HG03378 (cell line): ENCODE measurements around the gene COL4A1.
"Not testable (repeated sequence)": the region's sequence is repeated elsewhere in the genome, so short reads cannot be mapped to it uniquely, and the experiment has no call there.

Source experiments
- ATAC-seq: cut with Tn5 transposase; IDR thresholded peaks from one replicate; pipeline ENCODE4 v1.9.1; 2021; ENCODE audit warnings: mild to moderate bottlenecking, moderate library complexity; ENCODE audit not compliant: unreplicated experiment

The COL4A1 gene

GRCh38 chr13:110126391-110126961 is 180.5 kb downstream of the COL4A1 start:
- ATAC-seq, result no peak

DNA sequence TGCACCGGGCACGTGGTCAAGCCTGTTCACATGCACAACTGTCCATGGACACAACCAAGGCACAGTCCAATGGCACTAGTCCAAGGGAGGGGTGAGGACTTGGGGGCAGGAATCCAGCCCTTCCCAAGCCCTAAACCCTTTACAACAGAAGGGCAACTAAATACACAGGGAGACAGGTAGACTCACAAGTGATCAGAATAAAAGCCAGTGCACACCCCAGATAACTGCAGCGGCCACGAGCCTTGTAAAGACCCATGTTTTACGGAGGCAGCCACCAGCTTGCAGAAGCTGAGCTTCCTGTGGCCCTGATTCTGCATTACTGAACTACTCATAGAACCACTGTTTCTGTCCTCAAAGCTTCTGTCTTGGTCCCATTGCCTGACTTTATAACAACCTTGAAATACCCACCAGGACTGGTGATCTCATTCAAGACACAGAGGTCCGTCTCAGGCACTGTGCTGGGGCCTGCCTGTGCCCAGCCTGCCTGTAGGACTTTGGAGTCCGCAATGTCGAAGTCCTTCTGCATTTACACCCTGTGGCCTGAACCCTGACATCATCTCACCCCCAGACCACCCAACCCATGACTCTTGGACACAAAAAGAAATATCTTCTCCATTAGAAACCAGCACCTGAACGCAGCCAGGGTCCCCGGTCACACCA is 181.2 kb downstream of the COL4A1 start:
- no peak for ATAC-seq

- ATAC-seq, result no peak
Measured at GRCh38 chr13:110125157-110125556, 181.8 kb downstream of the COL4A1 start.

DNA sequence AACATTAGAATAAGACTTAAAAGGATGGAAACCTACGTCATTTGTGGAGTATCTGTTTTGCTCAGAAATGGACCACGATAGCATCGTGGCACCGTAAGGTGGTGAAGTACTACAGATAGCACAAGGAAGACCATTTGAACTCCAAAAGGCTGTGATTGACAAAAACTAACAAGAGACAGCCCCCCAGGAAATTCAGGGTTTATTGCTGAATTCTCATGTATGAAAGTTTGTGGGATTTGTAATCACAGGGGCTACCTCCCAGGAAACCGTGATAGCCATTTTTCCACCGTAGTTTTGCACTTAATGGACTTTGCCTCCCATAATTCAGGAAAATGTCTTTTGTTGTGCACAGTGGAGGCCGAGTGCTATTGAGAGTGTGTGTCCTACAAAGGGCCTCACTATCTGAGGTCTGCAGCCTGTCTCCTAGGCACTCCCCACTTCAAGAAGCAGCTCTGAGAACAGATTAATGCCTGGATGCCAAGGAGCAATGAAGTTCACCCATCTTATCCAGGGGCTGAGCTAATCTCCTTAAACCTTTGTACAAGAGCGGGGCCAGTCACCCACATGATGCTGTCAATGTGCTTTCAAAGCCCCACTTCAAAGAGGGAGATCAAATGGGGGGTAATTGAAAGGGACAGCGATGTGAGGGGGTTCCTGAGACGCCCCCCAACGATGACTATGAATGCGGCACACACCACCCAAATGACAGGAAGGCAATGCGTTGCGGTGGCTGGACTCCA is 182.6 kb downstream of the COL4A1 start:
- ATAC-seq, result no peak

DNA sequence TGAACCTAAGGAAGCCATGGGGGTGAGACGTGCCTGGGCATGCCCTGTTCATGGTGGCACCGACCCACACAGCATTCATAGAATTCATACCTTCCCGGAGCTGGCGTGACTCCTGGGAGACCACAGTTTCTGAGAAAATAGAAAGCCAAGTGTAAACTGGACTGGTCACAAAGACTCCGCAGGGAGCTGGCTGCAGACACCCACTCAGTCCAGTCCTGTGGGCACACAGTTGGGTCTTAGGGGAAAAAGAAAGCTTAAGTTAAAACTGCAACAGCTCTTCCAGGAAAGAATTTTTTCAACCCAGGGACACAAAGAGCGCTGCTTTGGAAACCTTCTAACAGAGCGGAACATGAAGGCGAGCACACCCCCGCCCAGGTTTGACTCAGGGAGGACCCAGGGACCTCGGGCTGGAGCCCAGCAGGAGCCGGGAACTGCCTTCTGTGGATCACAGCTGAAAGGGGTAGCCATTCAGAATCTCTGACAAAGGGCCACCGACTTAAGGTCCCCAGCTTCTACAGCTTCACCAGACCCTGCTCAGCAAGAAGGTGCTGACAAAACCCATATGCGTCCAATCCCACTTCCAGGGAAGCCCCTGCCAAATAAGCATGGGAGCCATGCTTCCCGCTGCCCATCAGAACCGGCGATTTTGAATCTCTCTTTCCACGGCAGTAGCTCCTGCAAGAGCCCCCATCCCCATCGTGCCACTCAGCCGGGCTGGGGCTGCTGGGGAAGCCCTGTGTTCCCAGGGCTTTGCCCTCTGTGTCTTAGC is 183.7 kb downstream of the COL4A1 start:
- no peak for ATAC-seq

- no peak for ATAC-seq
Measured at GRCh38 chr13:110121422-110122083, 185.4 kb downstream of the COL4A1 start.

- ATAC-seq, result no peak
Measured at GRCh38 chr13:110119935-110120905, 186.7 kb downstream of the COL4A1 start.

- ATAC-seq, result no peak
Measured at GRCh38 chr13:110118106-110118505, 188.9 kb downstream of the COL4A1 start.

DNA sequence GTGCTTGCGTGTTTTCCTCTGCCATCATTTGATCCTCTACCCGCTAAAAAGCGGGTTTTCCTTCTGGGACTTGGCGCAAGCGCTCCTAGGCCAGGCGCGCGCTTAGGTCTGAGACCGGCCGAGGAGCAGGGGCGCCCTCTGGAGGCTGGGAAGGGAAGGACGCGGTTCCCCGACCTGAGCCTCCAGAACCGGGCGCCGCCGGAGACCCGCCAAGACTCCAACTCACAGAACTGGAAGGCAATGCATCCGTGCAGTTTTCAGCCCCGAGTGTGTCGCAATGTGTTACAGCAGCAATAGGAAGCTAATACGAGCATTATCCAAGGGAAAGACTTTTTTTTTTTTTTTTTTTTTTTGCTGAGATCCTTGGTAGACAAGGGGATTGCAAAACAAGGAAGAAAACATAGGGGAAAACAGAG is 190.9 kb downstream of the COL4A1 start:
- no peak for ATAC-seq

DNA sequence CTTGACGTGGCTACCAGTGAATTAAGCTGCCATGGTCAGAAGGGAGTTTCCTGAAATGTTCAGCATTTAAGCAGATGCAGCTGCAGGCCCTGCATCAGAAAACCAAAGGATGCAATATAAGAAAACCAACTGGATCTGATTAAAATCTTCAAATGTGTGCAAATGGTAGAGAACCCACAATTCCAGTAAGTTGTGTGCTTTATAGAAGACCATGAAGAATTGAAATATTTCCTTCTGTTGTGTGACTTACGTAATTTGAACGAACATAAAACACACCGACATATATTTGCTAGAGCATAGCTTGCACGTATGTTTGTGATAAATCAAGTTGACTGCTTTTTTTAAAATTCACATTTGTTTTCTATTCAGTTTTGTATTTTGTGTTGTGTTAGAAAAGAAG is 191.4 kb downstream of the COL4A1 start:
- ATAC-seq, result no peak

- ATAC-seq, result no peak
Measured at GRCh38 chr13:110114316-110114715, 192.6 kb downstream of the COL4A1 start.

DNA sequence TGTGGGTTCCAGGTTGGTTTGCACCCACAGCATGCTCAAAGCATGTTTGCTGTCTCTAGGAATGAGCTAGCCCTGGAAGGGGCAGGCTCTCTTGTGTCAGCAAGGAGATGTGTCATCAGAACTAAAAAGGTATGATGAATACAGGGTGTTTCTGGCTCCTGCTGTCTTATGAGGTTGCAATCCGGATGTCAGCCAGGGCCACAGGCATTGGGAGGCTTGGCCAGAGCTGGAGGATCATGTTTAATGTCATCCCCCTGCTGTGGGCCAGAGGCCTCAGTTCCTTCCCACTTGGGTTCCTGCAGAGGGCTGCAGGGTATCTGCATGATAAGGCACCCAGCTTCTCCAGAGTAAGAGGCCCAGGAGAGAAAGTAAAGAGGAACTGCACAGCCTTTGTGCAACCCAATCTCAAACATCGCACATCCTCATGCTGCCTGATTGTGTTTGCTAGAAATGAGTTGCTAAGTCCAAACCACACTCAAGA is 193.6 kb downstream of the COL4A1 start:
- ATAC-seq, result no peak

DNA sequence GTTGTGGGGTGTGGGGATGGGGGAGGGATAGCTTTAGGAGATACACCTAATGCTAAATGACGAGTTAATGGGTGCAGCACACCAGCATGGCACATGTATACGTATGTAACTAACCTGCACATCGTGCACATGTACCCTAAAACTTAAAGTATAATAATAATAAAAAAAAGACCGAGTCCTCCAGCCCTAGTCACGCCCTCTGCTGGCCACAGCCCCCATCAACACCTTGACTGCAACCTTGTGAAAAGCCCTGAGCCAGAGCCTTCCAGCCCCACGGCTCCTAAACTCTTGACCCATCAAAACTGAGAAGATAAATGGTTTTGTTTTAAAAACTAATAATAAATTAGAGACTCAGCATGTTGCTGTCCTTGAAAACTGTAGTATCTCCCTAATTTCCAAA is 194.6 kb downstream of the COL4A1 start:
- ATAC-seq, result not testable (repeated sequence)

GRCh38 chr13:110110783-110111182 is 196.2 kb downstream of the COL4A1 start:
- ATAC-seq, result no peak

DNA sequence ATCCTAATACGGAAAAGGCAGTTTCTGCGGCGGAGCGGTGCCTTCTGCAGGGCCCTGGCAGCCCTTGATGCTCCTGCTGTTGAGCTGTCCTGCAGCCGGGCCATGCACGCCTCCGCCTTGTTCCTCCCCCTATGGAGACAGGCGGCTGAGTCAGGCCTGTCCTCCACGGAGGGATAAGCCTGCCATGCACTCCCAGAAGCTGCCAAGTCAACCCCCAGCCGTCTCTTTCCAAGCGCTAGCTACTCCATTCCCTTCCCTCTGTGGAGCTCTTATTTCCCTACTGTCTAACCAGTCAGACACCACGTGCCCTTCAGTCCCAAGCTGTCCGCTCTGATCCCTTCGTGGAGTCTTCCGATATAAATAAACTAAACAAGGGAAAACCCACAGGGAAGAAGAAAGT is 197.0 kb downstream of the COL4A1 start:
- no peak for ATAC-seq

DNA sequence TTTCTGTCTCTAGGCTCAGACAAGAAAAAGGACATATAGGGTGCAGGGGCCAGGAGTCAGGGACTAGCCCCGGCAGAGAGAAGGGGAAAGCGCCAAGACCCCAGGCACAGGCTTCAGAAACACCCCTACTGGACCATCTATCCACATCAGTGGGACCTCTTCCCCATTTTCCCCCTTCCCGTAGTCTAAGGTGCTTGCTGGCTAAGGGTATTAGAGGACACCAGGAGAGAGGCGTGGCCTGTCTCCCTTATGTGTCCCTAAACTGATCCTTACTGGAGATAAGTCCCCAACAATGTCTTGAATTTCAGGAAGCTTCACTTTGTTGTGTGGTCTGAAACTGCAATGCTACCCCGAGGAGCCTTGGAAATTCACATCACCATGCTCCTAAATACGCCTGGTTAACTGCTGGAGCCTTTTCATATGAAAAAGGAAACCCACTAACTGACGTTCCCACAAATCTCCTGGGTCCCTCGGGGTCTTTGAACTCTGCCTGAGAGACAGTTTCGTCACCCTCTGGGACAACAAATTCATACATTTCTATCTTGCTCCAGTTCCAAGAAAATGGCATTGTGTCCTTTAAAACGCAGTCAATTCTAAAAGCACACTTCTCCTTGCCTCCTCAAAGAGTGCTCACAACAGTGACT is 197.7 kb downstream of the COL4A1 start:
- ATAC-seq, result no peak

DNA sequence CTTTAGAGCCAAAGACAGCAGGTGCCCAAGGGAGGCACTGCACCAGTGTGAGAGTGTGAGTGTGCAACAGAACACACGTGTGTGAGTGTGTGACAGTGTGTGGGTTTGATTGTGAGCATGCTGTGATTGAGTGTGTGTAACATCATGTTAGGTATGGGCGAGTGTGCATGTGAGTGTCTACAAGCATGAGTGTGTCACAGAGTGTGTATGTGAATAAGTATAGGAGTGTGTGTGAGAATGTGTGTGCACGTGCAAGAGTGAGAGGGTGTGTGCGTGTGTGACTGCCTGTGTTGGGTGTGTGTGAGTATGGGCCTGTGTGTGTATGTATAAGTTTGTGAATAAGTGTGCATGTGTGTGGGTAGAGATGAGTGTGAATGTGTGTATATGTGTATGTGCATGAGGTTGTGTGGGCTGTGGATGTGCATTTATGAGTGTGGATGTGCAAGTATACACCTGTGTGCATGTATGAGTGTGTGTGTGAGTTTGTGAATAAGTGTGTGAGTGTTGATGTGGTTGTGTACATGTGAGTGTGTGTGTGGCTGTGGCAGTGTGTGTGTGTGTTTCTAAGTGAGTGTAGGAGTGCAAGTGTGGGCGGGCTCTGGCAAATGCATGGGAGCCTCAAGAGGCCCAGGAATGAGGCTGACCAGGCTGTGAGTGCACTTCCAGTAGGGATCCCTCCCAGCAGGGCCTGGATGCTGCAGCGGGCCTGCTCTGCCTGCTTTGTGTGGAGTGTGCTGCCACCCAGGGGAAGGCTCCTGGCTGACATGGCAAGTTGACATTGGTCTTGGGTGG is 198.4 kb downstream of the COL4A1 start:
- no peak for ATAC-seq

GRCh38 chr13:110107568-110108347 is 199.2 kb downstream of the COL4A1 start:
- no peak for ATAC-seq
